ENCODE results near the gene AVEN.

AVEN gene

DNA sequence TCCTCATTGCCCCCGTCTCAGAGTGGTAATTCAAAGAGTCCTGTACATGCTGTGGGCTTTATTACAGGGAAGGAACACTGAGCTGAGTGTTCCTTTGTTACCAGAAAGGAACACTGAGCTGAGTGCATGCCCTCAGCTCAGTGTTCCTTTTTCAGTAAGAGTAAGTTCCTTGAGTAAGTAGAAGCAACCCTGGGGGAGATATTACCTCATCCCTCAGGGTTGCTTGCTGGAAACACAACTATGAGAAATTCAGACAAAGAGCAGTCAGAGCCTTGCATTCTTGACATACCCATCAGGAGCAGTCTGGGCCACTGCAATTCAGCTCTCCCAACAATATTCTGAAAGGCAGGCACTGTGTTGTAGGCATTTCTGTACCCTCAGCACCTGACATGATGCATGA lies 53.7 kb downstream of the AVEN start:
- DNase-seq (ENCODE audit: low spot score): no peak

- DNase-seq (ENCODE audit: low spot score): no peak
Observed at GRCh38 chr15:33982516-33982915, 56.5 kb downstream of the AVEN start.

DNA sequence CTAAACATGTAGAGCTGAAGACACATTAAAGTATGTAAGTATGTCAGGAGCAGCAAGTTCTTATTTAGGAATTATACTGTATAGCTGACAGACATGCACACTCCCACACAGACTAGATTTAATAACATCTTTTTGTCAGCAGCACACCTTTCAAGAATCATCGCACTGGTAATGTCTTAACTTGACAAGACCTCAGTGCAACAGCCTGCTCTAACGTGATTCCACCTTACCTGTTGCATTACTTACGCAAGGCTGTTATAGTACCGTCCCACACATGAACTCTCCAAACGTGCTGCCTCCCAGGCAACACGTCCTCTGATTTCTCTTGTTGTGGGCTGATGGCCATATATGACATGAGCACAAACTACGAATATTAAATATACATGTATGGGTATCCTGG lies 58.8 kb downstream of the AVEN start:
- DNase-seq (ENCODE audit: low spot score): no peak

DNA sequence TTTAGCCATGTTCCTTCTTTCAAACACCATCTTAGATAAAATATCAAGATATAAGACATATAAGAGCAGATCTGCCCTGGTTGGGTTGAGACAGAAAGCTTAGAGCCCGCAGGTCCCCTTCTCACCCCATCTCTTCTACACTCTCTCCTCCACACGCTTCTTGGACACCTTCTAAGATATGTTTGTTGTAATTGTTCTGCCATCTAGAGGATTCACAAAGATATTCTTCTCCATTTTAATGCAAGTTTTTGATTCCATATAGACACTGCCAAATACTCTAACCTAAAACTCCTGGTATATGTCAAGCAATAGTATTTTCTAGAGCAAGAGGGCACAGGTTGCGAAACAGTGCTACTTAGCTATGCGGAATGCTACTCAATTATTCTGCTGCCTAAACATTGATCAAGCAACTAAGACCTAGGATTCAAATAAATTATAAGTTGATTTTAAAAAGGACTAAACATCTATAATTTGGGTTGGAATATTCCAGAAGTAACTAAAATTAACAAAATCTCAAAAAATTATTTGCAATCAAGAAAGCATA lies 63.9 kb downstream of the AVEN start:
- DNase-seq (ENCODE audit: low spot score): no peak

GRCh38 chr15:33971811-33972210 lies 67.2 kb downstream of the AVEN start:
- no peak for DNase-seq (ENCODE audit: low spot score)

- no peak for DNase-seq (ENCODE audit: low spot score)
Observed at GRCh38 chr15:33968821-33969220, 70.2 kb downstream of the AVEN start.

- DNase-seq (ENCODE audit: low spot score): no peak
Observed at GRCh38 chr15:33968224-33968623, 70.8 kb downstream of the AVEN start, which contains the start of gene CHRM5. TSS of gene CHRM5 (plus strand) at chr15:33968497. CDS start at chr15:34062718, 94,221 bp downstream.

- DNase-seq (ENCODE audit: low spot score): no peak
Observed at GRCh38 chr15:33964665-33965040, 74.4 kb downstream of the AVEN start.

DNA sequence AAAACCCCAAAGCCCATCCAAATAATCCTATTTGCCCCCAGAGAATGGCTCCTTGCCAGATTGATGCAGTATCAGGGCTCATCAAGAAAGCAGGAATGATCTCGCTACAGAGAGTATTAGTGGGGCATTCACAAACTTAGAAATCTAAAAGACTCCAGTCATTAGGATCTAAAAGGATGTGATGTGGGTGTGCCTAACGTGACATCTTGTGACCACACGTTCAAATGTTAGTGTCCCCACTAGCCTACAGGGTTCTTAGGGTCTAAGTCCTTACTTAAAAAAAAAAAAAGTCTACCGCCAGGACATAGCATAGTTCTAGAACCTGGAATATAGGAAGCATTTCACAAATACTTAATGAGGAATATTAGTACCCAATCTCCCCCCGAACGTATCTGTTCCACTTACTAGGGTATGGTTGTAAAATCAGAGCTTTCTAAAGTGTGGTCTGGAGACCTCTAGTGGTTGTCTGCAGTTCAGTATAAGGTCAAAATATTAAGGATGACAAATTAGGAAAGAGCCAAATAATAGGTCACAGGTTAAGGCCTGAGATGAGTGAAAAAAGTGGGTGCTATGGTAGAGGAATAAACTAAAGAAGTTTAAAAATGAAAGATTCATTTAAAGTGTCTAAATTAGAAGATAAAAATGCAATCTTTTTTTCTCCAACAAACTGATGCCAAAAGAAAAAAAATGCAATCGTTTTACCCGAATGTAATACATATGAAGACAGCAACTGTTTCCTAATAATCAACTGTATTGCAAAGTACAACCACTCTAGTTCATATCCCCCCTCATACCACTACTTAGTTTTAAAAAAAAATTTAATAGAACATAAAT lies 75.0 kb downstream of the AVEN start:
- no peak for DNase-seq (ENCODE audit: low spot score)

DNA sequence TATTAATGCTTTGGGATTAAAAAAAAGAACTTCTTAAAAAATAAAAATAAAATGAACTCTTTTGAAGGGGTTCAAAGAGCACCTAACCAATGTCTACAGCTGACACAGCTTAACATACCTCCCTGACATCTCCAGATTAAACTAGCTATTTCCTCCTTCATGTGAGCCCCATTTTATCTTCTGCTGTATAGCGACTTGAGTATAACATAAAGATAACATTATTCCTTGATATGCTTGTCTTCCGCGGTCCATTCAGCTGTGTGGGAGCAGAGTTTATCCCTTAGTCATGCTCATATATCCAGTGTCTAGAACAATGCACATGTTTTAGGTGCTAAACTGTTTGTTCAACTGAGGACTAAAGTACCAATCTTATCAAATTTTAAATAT lies 78.5 kb downstream of the AVEN start:
- no peak for DNase-seq (ENCODE audit: low spot score)

DNA sequence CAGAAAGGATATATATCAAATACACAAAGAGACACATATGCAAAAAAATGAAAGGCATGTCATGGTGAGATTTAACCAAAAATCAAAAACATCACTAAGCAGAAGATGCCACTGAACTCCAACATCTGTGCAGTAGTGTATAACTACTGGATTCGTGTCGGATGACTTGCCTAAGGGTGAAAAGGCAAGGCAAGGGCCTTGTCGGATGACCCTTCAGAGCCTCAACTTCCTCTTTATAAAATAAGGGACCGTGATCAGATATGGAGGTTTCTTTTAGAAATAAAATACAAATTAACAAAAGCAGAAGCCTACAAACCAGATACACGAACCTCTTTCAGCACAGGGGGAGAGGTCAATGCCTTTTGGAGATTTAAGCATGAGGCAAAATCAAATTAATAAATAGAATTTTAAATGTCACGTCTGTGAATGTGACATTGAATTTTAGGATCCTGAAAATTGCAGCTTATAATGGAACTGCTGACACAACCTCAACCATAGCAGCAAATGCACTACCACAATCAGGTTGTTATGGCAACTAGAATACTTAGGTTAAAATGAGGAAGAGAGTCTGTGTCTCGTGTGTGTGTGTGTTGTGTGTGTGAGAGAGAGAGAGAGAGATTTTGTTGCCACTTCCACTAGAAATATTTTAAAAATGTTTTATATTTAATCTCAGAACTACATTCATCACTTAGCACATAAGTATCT lies 79.0 kb downstream of the AVEN start:
- no peak for DNase-seq (ENCODE audit: low spot score)

- no peak for DNase-seq (ENCODE audit: low spot score)
Observed at GRCh38 chr15:33956397-33956796, 82.6 kb downstream of the AVEN start.

DNA sequence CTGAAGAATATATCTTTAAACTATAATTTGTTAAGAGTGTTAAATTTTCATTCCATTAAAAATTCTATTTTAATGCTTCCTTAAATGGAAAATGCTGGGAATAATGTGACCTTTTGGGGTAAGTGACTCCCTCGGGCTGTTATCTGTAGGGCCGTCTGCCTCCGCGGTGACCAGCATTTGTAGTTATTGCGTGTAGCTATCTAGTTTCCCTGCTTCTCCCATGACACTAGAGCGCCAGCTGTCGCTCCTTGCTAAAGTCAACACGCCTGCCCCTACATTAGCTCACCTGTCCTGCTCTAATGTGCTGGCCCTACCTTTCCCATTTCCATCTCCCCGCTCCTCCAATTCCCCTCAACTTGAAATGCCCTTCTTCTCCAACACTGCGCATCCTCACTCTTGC lies 83.1 kb downstream of the AVEN start:
- no peak for DNase-seq (ENCODE audit: low spot score)

GRCh38 chr15:33946152-33946551 lies 92.9 kb downstream of the AVEN start:
- DNase-seq (ENCODE audit: low spot score): no peak

DNA sequence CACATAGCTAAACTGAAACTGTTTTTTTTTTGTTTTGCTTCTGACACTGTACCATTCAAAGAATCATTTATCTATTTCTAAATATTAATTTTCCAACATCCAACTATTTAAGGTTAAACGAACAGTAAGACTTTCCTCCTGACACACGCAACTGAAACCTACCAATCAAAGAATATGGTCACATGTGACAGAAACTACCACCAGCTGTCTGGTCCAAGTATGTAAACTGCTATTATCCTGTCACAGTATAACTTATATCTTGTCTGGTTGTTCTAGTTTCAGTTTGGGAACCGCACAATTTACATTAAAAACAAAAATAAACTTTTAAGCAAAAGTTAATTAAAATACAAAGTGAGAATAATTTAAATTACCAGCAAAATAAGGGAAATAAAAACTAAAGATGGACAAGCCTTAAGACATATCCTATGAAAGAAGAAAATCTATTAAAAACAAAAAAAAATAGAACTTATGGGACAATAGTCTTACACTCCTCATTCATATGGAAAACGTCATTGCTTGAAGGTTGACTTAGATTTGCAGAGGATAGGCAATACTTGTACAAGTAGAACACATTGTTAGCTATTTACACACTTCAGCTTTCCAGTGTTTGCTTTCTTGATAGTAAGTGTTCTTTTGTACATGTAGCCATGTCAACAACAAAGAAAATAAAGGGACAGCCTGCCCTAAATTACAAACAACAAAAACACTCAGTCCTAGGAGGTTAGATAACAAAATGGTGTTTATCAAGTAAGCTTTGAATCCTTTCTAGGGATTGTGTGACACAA lies 97.5 kb downstream of the AVEN start:
- no peak for DNase-seq (ENCODE audit: low spot score)

GRCh38 chr15:33934921-33935320 lies 104.1 kb downstream of the AVEN start:
- no peak for DNase-seq (ENCODE audit: low spot score)

- no peak for DNase-seq (ENCODE audit: low spot score)
Observed at GRCh38 chr15:33934396-33934795, 104.6 kb downstream of the AVEN start.

DNA sequence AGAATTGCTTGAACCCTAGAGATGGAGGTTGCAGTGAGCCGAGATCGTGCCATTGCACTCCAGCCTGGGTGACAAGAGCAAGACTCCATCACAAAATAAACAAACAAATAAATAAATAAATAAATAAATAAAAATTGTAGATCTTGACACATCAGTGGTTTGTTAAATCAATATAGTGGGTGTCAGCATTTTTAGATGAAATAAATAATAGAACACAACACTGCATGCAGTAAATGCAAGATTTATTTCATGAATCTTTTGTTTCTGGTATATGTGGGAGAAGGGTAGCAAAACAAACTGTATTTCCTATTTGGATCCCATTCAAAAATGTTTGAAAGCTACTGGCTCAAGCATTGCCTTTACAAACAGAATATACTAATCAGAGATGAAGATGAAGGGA lies 106.3 kb downstream of the AVEN start:
- DNase-seq (ENCODE audit: low spot score): no peak

- DNase-seq (ENCODE audit: low spot score): no peak
Observed at GRCh38 chr15:33926260-33926659, 112.7 kb downstream of the AVEN start.

GRCh38 chr15:33923446-33923845 lies 115.6 kb downstream of the AVEN start:
- no peak for DNase-seq (ENCODE audit: low spot score)

GRCh38 chr15:33915571-33916407 lies 123.2 kb downstream of the AVEN start:
- peak; percentile 53 for DNase-seq (ENCODE audit: low spot score)

- no peak for DNase-seq (ENCODE audit: low spot score)
Observed at GRCh38 chr15:33913459-33913858, 125.5 kb downstream of the AVEN start.
